GM21619 (cell line): ENCODE measurements around the gene ZNF654.
"Not testable (repeated sequence)": the region's sequence is repeated elsewhere in the genome, so short reads cannot be mapped to it uniquely, and the experiment has no call there.

Experiments
- ATAC-seq: cut with Tn5 transposase; IDR thresholded peaks from one replicate; pipeline ENCODE4 v1.9.1; 2021; ENCODE audit not compliant: unreplicated experiment

The ZNF654 gene

GRCh38 chr3:88133711-88134263, 74.7 kb downstream of the ZNF654 start:
- no peak for ATAC-seq

GRCh38 chr3:88137836-88138235, 78.8 kb downstream of the ZNF654 start:
- ATAC-seq: no peak

GRCh38 chr3:88141458-88142083, 82.5 kb downstream of the ZNF654 start:
- ATAC-seq: no peak

GRCh38 chr3:88142094-88142624, 83.1 kb downstream of the ZNF654 start:
- peak; percentile 59 for ATAC-seq

- ATAC-seq: no peak
These were observed 88.2 kb downstream of the ZNF654 start for GRCh38 chr3:88147261-88147660.

GRCh38 chr3:88148651-88149050, 89.6 kb downstream of the ZNF654 start:
- no peak for ATAC-seq

- peak; percentile 14 for ATAC-seq
These were observed 90.0 kb downstream of the ZNF654 start for GRCh38 chr3:88149101-88149508.

GRCh38 chr3:88149509-88150362, 90.7 kb downstream of the ZNF654 start, which contains the start of gene C3orf38:
Gene C3orf38 (plus strand): TSS chr3:88149959. CDS start chr3:88150053, 94 bp downstream.
- ATAC-seq: peak; percentile 77

GRCh38 chr3:88150371-88150770, 91.3 kb downstream of the ZNF654 start:
- peak; percentile 22 for ATAC-seq

GRCh38 chr3:88150806-88151205, 91.8 kb downstream of the ZNF654 start:
- ATAC-seq: no peak

GRCh38 chr3:88151358-88151757, 92.3 kb downstream of the ZNF654 start:
- no peak for ATAC-seq

GRCh38 chr3:88152841-88153240, 93.8 kb downstream of the ZNF654 start:
- ATAC-seq: no peak

GRCh38 chr3:88166419-88166971, 107.4 kb downstream of the ZNF654 start:
- no peak for ATAC-seq

GRCh38 chr3:88167173-88167572, 108.1 kb downstream of the ZNF654 start:
- no peak for ATAC-seq

- no peak for ATAC-seq
These were observed 108.6 kb downstream of the ZNF654 start for GRCh38 chr3:88167704-88168103.

GRCh38 chr3:88168171-88168570, 109.1 kb downstream of the ZNF654 start:
- no peak for ATAC-seq

GRCh38 chr3:88180398-88180999, 121.4 kb downstream of the ZNF654 start:
- peak; percentile 93 for ATAC-seq

- not testable (repeated sequence) for ATAC-seq
These were observed 123.3 kb downstream of the ZNF654 start for GRCh38 chr3:88182165-88182918.

GRCh38 chr3:88188436-88188835, 129.4 kb downstream of the ZNF654 start:
- ATAC-seq: no peak

GRCh38 chr3:88189361-88189810, 130.3 kb downstream of the ZNF654 start:
- peak; percentile 84 for ATAC-seq
